OCI-M1 (cell line): Measurements from ENCODE around the gene STARD3.
"Not testable (repeated sequence)": the region's sequence is repeated elsewhere in the genome, so short reads cannot be mapped to it uniquely, and the experiment has no call there.

Experiments
- DNase-seq: peaks from one replicate; lab custom pipeline; 2025; lab: John Stamatoyannopoulos, UW

Gene STARD3

DNA sequence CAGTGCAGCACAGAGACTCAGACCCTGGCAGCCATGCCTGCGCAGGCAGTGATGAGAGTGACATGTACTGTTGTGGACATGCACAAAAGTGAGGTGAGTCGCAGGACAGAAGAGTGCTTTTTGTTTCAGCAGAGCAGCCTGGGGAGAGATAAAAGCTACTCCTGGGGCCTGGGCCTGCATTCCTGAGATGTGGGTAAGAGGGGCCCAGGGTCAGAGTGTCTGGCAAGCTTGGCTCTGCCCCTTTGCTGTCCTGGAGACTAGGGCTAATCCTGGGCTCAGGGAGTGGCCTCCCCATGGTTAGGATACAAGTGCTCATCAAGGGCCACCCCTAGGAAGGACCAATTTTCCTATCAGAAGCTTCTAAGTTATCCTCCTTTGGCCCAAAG is 58.1 kb downstream of the STARD3 start:
- no peak for DNase-seq

DNA sequence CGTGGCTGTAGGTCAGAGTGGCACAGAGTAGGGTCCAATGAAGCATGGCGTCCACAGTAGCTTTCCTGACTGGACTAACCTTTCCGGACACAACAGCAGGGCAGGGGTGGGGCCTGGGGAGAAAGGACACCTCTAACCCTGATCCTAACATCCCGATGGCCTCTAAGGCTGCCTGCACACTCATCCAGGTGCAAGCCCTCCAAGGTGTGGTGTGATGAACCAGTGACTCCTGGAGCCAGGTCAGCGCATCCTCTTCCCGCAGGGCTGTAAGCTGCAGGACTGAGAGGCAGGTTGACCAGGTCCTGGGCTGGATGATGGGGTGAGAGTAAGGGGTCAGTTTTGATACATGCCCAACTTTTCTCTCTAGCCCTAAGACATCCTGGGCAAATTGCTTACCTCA is 59.8 kb downstream of the STARD3 start:
- no peak for DNase-seq

DNA sequence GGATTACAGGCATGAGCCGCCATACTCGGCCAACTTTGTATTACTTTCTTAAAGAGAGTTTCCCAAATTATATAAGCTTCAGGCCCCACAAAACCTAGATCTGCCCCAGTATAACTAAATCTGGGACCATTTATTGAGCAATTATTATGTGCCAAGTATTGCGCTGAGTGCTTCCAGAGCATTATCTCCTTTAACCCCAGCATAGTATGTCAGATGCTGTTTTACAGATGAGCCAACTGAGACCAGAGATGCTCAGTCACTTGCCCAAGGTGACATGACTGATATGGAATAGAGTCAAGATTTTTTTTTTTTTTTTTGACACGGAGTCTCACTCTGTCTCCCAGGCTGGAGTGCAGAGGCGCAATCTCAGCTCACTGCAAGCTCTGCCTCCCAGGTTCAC is 61.0 kb downstream of the STARD3 start:
- DNase-seq: no peak

DNA sequence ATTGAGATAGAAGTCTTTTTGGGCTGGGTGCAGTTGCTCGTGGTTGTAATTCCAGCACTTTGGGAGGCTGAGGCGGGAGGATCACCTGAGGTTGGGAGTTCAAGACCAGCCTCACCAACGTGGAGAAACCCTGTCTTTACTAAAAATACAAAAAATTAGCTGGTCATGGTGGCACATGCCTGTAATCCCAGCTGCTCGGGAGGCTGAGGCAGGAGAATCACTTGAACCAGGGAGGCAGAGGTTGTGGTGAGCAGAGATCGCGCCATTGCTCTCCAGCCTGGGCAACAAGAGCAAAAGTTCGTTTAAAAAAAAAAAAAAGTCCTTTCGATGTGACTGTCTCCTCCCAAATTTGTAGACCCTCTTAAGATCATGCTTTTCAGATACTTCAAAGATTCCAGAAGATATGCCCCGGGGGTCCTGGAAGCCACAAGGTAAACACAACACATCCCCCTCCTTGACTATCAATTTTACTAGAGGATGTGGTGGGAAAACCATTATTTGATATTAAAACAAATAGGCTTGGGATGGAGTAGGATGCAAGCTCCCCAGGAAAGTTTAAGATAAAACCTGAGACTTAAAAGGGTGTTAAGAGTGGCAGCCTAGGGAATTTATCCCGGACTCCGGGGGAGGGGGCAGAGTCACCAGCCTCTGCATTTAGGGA is 62.3 kb downstream of the STARD3 start:
- DNase-seq: not testable (repeated sequence)

DNA sequence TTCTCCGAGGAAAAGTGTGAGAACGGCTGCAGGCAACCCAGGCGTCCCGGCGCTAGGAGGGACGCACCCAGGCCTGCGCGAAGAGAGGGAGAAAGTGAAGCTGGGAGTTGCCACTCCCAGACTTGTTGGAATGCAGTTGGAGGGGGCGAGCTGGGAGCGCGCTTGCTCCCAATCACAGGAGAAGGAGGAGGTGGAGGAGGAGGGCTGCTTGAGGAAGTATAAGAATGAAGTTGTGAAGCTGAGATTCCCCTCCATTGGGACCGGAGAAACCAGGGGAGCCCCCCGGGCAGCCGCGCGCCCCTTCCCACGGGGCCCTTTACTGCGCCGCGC is 62.8 kb downstream of the STARD3 start, which contains the start of gene ERBB2:
ERBB2 (plus strand) TSS at position 247 of the 330 bp plus-strand sequence. CDS start 175 bp downstream, outside the sequence.
- DNase-seq: no peak

DNA sequence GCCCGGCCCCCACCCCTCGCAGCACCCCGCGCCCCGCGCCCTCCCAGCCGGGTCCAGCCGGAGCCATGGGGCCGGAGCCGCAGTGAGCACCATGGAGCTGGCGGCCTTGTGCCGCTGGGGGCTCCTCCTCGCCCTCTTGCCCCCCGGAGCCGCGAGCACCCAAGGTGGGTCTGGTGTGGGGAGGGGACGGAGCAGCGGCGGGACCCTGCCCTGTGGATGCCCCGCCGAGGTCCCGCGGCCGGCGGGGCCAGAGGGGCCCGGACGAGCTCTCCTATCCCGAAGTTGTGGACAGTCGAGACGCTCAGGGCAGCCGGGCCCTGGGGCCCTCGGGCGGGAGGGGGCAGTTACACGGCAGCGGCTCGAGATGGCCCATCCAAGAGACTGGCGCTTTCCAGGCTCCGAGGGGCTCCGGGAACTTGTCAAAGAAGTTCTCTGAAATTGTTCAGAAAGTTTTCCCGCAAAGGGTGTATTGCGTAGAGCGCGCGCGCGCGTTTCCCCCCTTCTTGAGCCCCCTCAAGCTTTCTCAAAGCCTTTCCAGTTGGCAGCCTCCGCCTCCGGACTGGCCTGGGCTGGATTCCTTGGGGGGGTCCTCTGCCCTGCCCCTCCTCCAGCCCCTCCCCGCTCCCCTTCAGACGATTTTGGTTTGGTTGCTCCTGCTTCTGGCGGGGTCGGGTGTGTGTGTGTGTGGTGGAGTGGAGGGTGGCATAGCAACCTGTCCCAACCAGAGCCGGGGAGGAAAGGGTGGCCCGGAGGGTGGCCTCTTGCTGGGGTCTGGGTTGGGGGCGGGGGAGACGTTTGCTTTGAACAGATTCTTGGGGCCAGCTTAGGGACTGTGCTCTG is 63.4 kb downstream of the STARD3 start:
- no peak for DNase-seq

DNA sequence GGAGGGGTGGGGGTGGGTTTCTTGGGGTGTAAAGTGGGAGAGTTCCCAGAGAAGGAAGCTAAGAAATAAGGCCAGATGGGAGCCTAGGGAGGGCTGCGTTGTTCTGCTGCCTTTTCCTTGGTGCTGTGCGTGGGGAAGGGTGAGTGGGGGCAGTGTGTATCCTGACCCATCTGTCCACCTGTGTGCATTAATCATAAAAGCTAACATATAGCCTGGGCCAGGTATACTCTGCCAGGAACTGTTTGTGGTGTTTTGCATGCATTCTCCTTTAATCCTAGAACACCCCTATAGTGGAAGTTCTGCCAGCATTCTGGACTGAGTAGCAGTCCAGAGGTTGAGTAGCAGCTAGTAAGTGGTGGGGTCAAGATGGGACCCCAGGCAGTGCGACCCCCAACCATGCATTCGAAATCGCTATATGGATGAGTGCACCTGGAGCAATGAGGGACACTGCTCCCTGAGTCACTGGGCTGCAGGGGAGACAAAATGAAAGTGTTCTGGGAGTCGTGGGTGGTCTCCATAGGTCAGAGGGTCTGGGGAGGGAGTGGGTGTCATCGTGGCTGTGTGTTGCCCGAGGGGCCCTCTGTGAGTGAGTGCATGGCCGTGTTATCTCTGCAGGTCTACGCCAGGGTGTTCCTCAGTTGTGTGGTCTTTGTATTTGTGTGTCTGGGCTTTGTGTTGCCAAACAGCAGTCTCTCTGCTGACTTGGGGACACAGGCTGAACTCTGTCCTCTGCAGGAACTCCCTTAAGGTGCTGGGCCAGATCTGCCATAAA is 64.3 kb downstream of the STARD3 start:
- no peak for DNase-seq

DNA sequence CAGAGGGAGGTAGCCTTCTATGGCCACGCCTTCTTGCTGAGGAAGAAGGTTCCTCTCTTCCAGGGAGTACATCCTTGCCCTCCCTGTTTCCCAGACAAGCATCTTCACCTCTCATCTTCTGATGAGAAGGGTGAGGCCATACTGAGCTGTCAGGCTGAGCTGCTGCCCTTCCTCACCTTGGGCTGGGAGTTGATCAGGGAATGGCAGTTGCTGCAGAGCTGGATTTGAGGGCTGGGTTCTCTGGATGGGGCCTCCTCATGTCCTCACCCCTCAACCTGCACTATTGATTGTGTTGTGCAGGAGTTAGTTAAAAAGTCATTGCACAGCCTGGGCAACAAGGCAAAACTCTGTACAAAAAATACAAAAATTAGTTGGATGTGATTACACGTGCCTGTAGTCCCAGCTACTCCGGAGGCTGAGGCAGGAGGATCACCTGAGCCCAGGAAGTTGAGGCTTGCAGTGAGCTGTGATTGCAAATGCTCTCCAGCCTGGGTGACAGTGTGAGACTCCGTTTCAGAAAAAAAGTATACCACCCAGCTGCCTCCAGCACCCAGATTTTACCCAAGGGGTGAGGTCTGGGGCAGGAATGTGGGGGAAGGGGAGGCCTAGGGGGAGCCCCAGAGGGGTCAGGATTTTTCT is 65.0 kb downstream of the STARD3 start:
- DNase-seq: no peak

DNA sequence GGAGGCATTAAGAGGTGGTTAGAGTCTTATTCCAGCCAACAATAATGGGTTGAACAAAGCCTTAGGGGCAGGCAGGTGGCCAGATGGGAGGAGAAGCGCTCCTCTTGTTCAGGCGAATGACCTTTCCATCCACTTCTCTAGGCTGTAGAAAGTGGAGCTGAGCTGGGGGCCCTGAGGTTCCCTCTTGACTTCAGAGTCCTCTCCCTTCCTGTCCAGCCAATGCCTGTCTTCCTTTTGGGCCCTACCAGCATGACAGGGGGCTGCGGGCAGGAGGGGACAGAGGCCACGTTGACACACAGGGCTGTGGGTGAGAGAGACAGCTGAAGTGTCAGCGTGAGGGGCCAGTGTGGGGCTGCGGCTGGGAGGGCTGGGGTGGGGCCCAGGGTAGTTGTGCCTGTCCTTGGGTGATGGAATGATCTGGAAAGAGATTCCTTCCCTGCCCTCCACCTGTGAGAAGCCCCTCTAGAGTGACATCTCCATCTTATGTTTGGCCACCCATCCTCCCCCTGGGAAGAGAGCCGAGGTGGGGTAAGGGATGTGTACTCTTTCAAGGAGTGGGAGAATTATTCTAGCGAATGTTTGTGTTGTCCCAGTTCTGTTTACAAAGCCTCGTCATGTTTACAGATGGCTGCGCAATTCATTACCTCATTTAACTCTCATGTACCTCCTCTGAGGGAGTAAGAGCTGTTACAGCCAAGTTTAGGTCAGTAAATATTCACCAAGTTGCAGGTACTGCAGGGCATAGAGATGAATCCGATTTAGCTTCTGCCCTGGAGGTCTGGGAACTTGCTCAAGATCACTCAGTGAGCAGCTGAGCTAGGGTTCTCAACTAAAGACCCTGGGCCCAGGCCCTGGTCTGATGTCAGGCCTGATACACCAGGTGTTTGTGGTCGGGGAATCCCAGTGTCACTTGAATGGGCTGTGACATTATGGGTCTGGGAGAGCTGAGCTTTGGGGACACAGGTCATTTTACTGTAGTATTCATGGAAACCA is 66.3 kb downstream of the STARD3 start:
- DNase-seq: no peak

DNA sequence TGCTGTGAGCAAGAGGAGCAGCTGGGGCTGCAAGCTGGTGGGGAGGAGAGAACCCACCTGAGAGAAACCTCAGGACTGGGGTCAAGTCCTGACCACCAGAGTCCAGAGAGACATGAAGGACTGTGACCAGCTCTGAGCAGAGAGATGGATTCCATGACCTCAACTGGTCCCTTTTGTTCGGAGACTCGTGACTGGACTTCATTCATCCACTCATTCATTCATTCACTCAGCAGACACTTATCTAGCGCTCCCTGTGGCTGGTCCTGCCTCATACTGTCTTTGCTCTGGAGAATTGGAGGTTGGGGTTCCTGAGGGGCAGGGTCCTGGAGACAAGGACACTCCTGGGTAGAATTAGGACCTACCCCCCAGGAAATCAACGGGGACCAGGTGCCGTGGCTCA is 67.0 kb downstream of the STARD3 start:
- no peak for DNase-seq

DNA sequence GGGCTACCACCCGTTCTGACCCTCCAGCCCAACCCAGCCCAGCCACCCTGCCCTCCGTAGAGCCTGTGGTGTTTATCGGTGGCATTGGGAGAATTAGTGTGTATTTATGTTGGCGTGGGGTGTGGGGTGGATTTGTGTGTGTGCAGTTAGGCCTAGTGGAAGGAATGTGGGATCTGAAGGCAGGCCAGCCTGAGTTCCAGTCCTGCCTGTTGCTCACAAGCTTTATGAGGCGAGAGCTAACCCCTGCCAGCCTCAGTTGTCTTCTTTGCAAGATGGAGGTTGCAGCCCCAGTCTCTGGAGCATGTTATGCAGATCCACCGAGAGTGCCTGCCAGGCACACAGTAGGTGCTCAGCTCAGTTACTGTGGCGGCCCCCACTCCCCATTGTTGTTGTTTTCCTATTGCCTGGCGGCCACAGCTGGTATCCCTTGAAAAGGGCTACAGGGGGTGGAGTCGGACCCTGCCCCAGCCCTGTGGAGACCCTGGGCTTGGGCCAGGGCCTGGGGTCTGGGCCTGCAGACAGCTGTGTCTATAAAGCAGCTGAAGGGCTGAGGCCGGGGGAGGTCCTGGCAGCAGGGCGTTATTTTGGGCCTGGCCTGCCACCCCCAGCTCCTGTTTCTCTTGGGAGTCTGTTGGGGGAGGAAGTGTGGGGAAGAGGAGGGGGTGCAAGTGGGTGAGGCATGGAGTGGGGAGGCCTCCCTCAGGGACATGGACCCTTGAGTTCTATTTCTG is 68.0 kb downstream of the STARD3 start:
- no peak for DNase-seq

DNA sequence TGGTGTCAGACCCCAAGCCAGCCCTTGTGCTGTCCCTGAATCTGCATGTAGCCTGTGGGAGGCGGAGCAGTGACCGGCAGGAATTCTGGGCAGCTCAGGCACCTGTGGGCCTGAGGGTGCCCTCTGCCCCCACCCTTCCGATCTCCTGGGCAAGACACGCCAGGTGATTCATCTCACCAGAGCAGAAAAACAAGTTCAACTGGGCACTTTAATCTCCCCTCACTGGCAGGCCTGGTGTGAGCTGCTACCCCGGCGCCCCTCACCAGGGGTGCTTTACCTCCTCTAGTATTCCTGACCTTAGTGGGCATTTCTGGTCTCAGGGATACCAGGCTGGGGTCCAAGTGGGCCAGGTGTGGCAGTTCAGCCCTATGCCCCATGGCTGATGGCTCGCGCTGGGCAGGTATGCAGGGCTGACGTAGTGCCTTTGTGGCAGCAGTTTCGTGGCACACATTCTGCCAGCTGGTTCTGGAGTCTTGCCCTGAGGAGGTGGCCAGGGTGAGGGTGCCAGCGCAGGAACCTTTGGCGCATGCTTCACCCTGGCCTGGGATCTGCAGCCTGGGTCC is 68.9 kb downstream of the STARD3 start:
- no peak for DNase-seq

DNA sequence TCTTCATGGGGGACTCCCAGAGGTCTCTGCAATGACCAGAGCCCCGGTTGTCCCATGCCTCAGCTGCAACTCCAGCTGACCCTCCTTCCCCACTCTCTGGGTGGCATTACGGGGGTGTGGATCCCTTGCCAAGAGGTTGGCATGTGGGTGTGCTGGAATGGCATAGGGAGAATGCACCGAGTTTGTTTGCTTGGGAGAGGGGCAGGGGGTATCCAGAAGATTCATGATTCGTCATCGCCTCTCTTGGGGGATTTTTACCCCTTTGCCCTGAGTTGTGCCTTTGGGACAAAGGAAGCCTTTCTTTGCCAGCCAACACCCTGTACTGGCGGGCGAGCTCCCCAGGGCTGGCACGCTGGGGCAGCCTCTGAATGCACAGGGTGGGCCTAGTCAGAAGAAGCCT is 69.4 kb downstream of the STARD3 start:
- no peak for DNase-seq

DNA sequence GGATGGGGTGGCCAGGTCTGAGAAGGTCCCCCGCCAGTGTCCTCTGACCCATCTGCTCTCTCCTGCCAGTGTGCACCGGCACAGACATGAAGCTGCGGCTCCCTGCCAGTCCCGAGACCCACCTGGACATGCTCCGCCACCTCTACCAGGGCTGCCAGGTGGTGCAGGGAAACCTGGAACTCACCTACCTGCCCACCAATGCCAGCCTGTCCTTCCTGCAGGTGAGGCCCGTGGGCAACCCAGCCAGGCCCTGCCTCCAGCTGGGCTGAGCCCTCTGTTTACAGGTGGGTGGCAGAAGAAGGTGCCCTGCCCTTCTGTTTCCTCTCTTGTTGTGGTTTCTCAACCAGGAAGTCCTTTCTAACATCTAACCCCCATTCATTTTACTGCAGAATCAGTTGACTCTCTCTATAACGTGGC is 70.0 kb downstream of the STARD3 start:
- no peak for DNase-seq

DNA sequence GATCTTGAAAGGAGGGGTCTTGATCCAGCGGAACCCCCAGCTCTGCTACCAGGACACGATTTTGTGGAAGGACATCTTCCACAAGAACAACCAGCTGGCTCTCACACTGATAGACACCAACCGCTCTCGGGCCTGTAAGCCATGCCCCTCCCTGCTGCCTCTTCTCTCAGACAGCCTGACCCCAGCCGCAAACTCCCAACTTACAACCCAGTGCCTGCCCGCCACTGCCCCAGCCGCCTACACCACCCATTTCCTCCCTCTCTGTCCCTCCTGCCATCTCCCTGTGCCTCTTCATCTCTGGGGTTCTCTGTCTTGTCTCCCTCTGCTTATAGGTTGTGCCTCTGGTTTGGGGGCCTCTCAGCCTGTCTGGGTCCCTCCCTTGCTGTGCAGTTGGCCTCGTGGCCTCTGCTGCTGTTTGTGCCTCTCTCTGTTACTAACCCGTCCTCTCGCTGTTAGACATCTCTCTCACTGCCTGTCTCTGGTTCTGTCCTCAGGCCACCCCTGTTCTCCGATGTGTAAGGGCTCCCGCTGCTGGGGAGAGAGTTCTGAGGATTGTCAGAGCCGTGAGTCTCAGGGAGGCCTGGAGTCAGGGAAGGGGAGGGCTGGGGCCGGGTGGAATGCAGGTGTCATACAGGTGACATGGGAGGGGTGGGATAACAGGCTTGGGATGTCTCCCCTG is 72.5 kb downstream of the STARD3 start:
- no peak for DNase-seq

DNA sequence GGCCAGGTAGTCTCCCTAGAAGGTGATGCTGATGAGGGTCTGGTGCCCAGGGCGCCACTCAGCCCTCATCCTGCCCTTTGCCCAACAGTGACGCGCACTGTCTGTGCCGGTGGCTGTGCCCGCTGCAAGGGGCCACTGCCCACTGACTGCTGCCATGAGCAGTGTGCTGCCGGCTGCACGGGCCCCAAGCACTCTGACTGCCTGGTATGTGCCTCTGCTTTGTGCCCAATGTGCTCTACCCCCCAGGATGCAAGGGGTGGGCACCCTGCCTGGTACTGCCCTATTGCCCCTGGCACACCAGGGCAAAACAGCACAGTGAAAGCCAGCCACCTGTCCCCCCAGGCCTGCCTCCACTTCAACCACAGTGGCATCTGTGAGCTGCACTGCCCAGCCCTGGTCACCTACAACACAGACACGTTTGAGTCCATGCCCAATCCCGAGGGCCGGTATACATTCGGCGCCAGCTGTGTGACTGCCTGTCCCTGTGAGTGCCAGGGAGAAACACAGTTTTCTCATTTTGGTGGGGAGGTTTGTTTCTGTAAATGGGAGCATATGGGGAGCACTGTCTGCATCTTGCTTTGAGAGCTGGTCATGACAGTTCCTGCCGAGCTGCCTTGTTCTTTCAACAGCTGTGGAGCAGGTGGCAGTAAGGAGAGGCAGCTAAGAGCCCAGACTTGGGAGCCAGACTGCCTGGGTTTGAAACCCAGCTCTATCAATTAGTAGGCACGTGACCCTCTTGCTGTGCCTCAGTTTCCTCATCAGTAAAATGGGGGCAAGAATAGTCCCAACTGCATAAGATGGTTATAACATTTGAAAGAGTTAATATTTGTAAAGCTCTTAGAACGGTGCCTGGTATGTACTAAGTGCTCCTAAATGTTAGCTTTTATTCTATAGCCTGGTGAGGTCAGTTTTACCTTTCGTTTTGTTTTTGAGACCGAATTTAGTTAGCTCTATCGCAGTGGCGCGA is 73.3 kb downstream of the STARD3 start:
- no peak for DNase-seq

DNA sequence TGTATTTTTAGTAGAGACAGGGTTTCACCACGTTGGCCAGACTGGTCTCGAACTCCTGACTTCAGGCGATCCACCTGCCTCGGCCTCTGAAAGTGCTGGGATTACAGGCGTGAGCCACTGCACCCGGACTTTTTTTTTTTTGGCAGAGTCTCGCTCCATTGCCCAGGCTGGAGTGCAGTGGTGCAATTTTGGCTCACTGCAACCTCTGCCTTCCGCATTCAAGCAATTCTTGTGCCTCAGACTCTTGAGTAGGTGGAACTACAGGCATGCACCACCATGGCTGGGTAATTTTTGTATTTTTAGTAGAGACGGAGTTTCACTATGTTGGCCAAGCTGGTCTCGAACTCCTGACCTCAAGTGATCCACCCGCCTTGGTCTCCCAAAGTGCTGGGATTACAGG is 74.1 kb downstream of the STARD3 start:
- DNase-seq: not testable (repeated sequence)

DNA sequence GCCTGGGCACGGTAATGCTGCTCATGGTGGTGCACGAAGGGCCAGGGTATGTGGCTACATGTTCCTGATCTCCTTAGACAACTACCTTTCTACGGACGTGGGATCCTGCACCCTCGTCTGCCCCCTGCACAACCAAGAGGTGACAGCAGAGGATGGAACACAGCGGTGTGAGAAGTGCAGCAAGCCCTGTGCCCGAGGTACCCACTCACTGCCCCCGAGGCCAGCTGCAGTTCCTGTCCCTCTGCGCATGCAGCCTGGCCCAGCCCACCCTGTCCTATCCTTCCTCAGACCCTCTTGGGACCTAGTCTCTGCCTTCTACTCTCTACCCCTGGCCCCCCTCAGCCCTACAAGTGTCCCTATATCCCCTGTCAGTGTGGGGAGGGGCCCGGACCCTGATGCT is 74.9 kb downstream of the STARD3 start:
- DNase-seq: no peak
